GM19043 (cell line): ENCODE data around the gene RPP30.
"Not testable (repeated sequence)": the region's sequence is repeated elsewhere in the genome, so short reads cannot be mapped to it uniquely, and the experiment has no call there.

Source experiments
- ATAC-seq: cut with Tn5 transposase; IDR thresholded peaks from one replicate; pipeline ENCODE4 v1.9.1; 2021; ENCODE audit warnings: low read depth; ENCODE audit not compliant: unreplicated experiment

RPP30 gene

GRCh38 chr10:90866050-90866598 is 5.7 kb upstream of the RPP30 start:
- no peak for ATAC-seq

- ATAC-seq = peak; percentile 42
These were observed 452 bp upstream of the RPP30 start for GRCh38 chr10:90871279-90871765.

- no peak for ATAC-seq
These were observed 860 bp downstream of the RPP30 start for GRCh38 chr10:90872648-90873020.

- no peak for ATAC-seq
These were observed 7.3 kb downstream of the RPP30 start for GRCh38 chr10:90879062-90879461.

GRCh38 chr10:90880059-90880719 is 8.4 kb downstream of the RPP30 start:
- ATAC-seq = not testable (repeated sequence)

- ATAC-seq = no peak
These were observed 12.7 kb downstream of the RPP30 start for GRCh38 chr10:90884431-90884830.

- ATAC-seq = no peak
These were observed 13.4 kb downstream of the RPP30 start for GRCh38 chr10:90885176-90885575.

- ATAC-seq = no peak
These were observed 15.8 kb downstream of the RPP30 start for GRCh38 chr10:90887555-90887954.

- no peak for ATAC-seq
These were observed 16.6 kb downstream of the RPP30 start for GRCh38 chr10:90888387-90888786.

GRCh38 chr10:90889636-90890035 is 17.9 kb downstream of the RPP30 start:
- no peak for ATAC-seq

- no peak for ATAC-seq
These were observed 18.6 kb downstream of the RPP30 start for GRCh38 chr10:90890347-90890746.

GRCh38 chr10:90893190-90893589 is 21.4 kb downstream of the RPP30 start:
- no peak for ATAC-seq

- ATAC-seq = not testable (repeated sequence)
These were observed 25.1 kb downstream of the RPP30 start for GRCh38 chr10:90896916-90897315.

- no peak for ATAC-seq
These were observed 34.2 kb downstream of the RPP30 start for GRCh38 chr10:90905925-90906324.

- ATAC-seq = no peak
These were observed 34.8 kb downstream of the RPP30 start for GRCh38 chr10:90906596-90906995.

- ATAC-seq = peak; percentile 89
These were observed 39.6 kb downstream of the RPP30 start for GRCh38 chr10:90911133-90912051.

GRCh38 chr10:90912174-90912573 is 40.4 kb downstream of the RPP30 start:
- no peak for ATAC-seq

- no peak for ATAC-seq
These were observed 41.2 kb downstream of the RPP30 start for GRCh38 chr10:90912854-90913479.

GRCh38 chr10:90913774-90914420 is 42.1 kb downstream of the RPP30 start:
- no peak for ATAC-seq

GRCh38 chr10:90914992-90915765 is 43.4 kb downstream of the RPP30 start:
- ATAC-seq = no peak
